ENCODE data around the gene CYLD. TPM values are rescaled to one million over a fixed set of nuclear protein-coding genes. Genes with fewer than 3 reads are reported as not detected.

CYLD gene
- total and polyA plus RNA-seq, 2 experiments from 2014 or later: 6.9 to 30.9 TPM

DNA sequence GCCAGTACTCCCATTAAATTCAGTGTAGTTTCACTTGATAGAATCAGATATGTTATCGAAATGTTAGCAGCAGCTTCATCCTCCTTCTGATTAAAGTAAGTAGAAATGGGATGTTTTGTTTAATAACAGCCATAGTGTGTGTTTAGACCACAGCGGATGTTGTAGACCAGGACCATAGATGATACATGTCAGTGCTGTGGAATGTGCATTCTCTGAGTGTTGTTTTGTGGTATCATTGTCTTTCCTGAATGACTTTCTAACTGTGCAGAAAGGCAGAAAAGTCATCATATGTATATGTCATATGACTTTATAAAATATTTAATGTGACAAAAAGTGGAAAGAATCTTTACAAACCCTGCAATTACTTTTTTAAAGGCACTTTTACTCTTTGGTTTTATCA, 55.6 kb downstream of the CYLD start (continued):
- TF ChIP-seq, protein P1, sequence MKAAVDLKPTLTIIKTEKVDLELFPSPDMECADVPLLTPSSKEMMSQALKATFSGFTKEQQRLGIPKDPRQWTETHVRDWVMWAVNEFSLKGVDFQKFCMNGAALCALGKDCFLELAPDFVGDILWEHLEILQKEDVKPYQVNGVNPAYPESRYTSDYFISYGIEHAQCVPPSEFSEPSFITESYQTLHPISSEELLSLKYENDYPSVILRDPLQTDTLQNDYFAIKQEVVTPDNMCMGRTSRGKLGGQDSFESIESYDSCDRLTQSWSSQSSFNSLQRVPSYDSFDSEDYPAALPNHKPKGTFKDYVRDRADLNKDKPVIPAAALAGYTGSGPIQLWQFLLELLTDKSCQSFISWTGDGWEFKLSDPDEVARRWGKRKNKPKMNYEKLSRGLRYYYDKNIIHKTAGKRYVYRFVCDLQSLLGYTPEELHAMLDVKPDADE (IDR thresholded peaks at IDR 0.05): no peak
- TF ChIP-seq, protein P2, sequence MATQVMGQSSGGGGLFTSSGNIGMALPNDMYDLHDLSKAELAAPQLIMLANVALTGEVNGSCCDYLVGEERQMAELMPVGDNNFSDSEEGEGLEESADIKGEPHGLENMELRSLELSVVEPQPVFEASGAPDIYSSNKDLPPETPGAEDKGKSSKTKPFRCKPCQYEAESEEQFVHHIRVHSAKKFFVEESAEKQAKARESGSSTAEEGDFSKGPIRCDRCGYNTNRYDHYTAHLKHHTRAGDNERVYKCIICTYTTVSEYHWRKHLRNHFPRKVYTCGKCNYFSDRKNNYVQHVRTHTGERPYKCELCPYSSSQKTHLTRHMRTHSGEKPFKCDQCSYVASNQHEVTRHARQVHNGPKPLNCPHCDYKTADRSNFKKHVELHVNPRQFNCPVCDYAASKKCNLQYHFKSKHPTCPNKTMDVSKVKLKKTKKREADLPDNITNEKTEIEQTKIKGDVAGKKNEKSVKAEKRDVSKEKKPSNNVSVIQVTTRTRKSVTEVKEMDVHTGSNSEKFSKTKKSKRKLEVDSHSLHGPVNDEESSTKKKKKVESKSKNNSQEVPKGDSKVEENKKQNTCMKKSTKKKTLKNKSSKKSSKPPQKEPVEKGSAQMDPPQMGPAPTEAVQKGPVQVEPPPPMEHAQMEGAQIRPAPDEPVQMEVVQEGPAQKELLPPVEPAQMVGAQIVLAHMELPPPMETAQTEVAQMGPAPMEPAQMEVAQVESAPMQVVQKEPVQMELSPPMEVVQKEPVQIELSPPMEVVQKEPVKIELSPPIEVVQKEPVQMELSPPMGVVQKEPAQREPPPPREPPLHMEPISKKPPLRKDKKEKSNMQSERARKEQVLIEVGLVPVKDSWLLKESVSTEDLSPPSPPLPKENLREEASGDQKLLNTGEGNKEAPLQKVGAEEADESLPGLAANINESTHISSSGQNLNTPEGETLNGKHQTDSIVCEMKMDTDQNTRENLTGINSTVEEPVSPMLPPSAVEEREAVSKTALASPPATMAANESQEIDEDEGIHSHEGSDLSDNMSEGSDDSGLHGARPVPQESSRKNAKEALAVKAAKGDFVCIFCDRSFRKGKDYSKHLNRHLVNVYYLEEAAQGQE (IDR thresholded peaks at IDR 0.05; ENCODE audit: unreplicated experiment): no peak
- TF ChIP-seq STAT1 (IDR thresholded peaks at IDR 0.05; ENCODE audit: unreplicated experiment) (no peak), EZH2phosphoT487 (IDR thresholded peaks at IDR 0.05; ENCODE audit: unreplicated experiment) (no peak), EZH2 (IDR thresholded peaks at IDR 0.05; ENCODE audit: low read depth, unreplicated experiment) (no peak)

DNA sequence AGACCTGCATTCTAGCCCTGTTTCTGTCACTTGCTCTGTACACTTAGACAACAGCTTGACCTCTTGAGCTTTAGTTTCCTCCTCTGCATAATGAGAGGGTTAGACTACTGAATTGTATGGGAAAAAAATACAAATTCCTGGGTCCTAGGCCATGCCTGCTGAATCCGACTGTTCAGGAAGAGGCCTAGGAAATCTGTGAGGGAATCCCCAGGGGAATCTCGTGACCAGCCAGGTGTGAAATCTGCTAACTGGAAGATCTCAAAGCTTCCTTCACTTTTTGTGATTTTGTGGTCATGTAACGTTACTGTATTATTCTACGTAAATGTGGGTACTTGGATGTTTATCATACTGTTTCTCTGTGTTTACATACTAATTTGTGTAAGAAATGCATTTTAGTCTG, 58.2 kb downstream of the CYLD start:
- Histone ChIP-seq H4K20me1 (replicated peaks; ENCODE audit: insufficient read depth) (no peaks in the 10 kb centered on the region), H3F3A (replicated peaks; ENCODE audit: low read depth) (no peaks in the 10 kb centered on the region), H3K27ac (ENCODE audit: low read depth) (no peak overlapping the region), H3K27me3 (ENCODE audit: insufficient read depth) (no peaks in the 10 kb centered on the region), H2AFZ (no peak overlapping the region), H3K36me3 (ENCODE audit: insufficient read depth) (no peaks in the 10 kb centered on the region), H3K4me1 (ENCODE audit: insufficient read depth) (no peaks in the 10 kb centered on the region), H3K4me3 (no peak overlapping the region), H3K4me2 (no peak overlapping the region), H3K79me2 (replicated peaks; ENCODE audit: insufficient read depth) (no peaks in the 10 kb centered on the region), H3K9me2 (ENCODE audit: insufficient read depth) (no peaks in the 10 kb centered on the region)
- Mint-ChIP-seq H3K27me3 (ENCODE audit: insufficient read depth, low read depth, poor library complexity) (peaks cover 4% of the 10 kb centered on the region), H3K4me3 (no peak overlapping the region), H3K9me3 (no peaks in the 10 kb centered on the region), H3K27ac (no peak overlapping the region), H3K4me1 (peaks cover 10% of the 10 kb centered on the region), H3K36me3 (ENCODE audit: low read depth) (no peaks in the 10 kb centered on the region)
- ATAC-seq (no peak), DNase-seq (ENCODE audit: low spot score) (no peak)
- no peak for TF ChIP-seq CREB1 (CRISPR knock-in tag; IDR thresholded peaks at IDR 0.05; ENCODE audit: low read depth)
- no peak for TF ChIP-seq ZNF331 (CRISPR knock-in tag; IDR thresholded peaks at IDR 0.05; ENCODE audit: low read depth)
- no peak for TF ChIP-seq EZH2phosphoT487 (IDR thresholded peaks at IDR 0.05; ENCODE audit: unreplicated experiment)
- no peak for TF ChIP-seq JUNB (IDR thresholded peaks at IDR 0.05; ENCODE audit: unreplicated experiment)
- TF ChIP-seq STAT1 (IDR thresholded peaks at IDR 0.05; ENCODE audit: unreplicated experiment): no peak
- TF ChIP-seq NANOG (IDR thresholded peaks at IDR 0.05; ENCODE audit: borderline replicate concordance): no peak
- TF ChIP-seq ZNF114 (CRISPR knock-in tag; IDR thresholded peaks at IDR 0.05): no peak
- TF ChIP-seq, protein P3, sequence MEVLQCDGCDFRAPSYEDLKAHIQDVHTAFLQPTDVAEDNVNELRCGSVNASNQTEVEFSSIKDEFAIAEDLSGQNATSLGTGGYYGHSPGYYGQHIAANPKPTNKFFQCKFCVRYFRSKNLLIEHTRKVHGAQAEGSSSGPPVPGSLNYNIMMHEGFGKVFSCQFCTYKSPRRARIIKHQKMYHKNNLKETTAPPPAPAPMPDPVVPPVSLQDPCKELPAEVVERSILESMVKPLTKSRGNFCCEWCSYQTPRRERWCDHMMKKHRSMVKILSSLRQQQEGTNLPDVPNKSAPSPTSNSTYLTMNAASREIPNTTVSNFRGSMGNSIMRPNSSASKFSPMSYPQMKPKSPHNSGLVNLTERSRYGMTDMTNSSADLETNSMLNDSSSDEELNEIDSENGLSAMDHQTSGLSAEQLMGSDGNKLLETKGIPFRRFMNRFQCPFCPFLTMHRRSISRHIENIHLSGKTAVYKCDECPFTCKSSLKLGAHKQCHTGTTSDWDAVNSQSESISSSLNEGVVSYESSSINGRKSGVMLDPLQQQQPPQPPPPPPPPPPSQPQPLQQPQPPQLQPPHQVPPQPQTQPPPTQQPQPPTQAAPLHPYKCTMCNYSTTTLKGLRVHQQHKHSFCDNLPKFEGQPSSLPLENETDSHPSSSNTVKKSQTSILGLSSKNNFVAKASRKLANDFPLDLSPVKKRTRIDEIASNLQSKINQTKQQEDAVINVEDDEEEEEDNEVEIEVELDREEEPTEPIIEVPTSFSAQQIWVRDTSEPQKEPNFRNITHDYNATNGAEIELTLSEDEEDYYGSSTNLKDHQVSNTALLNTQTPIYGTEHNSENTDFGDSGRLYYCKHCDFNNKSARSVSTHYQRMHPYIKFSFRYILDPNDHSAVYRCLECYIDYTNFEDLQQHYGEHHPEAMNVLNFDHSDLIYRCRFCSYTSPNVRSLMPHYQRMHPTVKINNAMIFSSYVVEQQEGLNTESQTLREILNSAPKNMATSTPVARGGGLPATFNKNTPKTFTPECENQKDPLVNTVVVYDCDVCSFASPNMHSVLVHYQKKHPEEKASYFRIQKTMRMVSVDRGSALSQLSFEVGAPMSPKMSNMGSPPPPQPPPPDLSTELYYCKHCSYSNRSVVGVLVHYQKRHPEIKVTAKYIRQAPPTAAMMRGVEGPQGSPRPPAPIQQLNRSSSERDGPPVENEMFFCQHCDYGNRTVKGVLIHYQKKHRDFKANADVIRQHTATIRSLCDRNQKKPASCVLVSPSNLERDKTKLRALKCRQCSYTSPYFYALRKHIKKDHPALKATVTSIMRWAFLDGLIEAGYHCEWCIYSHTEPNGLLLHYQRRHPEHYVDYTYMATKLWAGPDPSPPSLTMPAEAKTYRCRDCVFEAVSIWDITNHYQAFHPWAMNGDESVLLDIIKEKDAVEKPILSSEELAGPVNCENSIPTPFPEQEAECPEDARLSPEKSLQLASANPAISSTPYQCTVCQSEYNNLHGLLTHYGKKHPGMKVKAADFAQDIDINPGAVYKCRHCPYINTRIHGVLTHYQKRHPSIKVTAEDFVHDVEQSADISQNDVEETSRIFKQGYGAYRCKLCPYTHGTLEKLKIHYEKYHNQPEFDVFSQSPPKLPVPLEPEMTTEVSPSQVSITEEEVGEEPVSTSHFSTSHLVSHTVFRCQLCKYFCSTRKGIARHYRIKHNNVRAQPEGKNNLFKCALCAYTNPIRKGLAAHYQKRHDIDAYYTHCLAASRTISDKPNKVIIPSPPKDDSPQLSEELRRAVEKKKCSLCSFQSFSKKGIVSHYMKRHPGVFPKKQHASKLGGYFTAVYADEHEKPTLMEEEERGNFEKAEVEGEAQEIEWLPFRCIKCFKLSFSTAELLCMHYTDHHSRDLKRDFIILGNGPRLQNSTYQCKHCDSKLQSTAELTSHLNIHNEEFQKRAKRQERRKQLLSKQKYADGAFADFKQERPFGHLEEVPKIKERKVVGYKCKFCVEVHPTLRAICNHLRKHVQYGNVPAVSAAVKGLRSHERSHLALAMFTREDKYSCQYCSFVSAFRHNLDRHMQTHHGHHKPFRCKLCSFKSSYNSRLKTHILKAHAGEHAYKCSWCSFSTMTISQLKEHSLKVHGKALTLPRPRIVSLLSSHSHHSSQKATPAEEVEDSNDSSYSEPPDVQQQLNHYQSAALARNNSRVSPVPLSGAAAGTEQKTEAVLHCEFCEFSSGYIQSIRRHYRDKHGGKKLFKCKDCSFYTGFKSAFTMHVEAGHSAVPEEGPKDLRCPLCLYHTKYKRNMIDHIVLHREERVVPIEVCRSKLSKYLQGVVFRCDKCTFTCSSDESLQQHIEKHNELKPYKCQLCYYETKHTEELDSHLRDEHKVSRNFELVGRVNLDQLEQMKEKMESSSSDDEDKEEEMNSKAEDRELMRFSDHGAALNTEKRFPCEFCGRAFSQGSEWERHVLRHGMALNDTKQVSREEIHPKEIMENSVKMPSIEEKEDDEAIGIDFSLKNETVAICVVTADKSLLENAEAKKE (CRISPR knock-in tag; IDR thresholded peaks at IDR 0.05): no peak
- TF ChIP-seq POLR2AphosphoS5 (IDR thresholded peaks at IDR 0.05; ENCODE audit: low read depth): no peak
- no peak for TF ChIP-seq EZH2 (IDR thresholded peaks at IDR 0.05; ENCODE audit: low read depth, unreplicated experiment)

Data from GM23338 (cell line).